K562 (cell line): Measurements from ENCODE around the gene STX12. TPM values are rescaled to one million over a fixed set of nuclear protein-coding genes. Genes with fewer than 3 reads are reported as not detected.

Source experiments
- ATAC-seq: fragments of 200-7000 bp; cut with Tn5 transposase; 3 replicates; pipeline ENCODE4 v1.9.1; 2020; ENCODE audit warnings: moderate library complexity
- BruUV-seq: library from RNA; stranded (reverse); fragments of 400-500 nt; replicated peaks from 2 replicates; lab custom pipeline; 2021; lab: Mats Ljungman, UMichigan
- CTCF ChIA-PET: fragments of 300-600 bp; formaldehyde crosslinking; extraction: SDS; loops from one replicate; lab custom pipeline; 2021; ENCODE audit warnings: low intra/inter-chr PET ratio; lab: Yijun Ruan, JAX
- POLR2A ChIA-PET: fragments of 300-600, 350-650 bp; sonication (Branson Sonifier 250); formaldehyde crosslinking; extraction: SDS; loops from one replicate; lab custom pipeline; 2021; ENCODE audit warnings: antibody characterized with exemption, inconsistent platforms; lab: Yijun Ruan, JAX
- DNase-seq, 4 experiments: peaks; one replicate each; pipeline versions ENCODE4 v3.0.0 to v3.0.0-alpha.2; 2011 to 2018; ENCODE audit warnings: low spot score in 3 of 4, mixed read lengths in 3 of 4; ENCODE audit errors: extremely low read depth in 1 of 4
- FAIRE-seq: peaks from 2 replicates; lab custom pipeline; 2011; peaks lifted over from hg19 to GRCh38; lab: Jason Lieb, UNC
- H2AFZ ChIP-seq: 2 replicates; pipeline ENCODE4 v1.6.0; 2011; ENCODE audit warnings: low read depth, low read length, control low read depth, inconsistent platforms
- H3K27ac ChIP-seq: fragments of 200-600 bp; 3 replicates; pipeline ENCODE4 v1.8.0; 2011; ENCODE audit warnings: low read depth, mild to moderate bottlenecking, control low read depth, inconsistent platforms, low read length, moderate library complexity, mixed read lengths; ENCODE audit errors: extremely low read depth
- H3K27me3 ChIP-seq, 2 experiments: fragments of 300-600 bp in 1 of 2; 2 replicates in 1 of 2; 3 replicates in 1 of 2; pipeline versions ENCODE4 v1.6.0 to v1.8.0; 2011; ENCODE audit warnings: inconsistent platforms in 2 of 2, low read length in 2 of 2, mild to moderate bottlenecking in 1 of 2, mixed read lengths in 1 of 2, moderate library complexity in 1 of 2; ENCODE audit not compliant: control insufficient read depth in 2 of 2, insufficient read depth in 2 of 2
- H3K36me3 ChIP-seq: fragments of 300-600 bp; 3 replicates; pipeline ENCODE4 v1.8.0; 2011; ENCODE audit warnings: mild to moderate bottlenecking, low read length, inconsistent platforms; ENCODE audit not compliant: control insufficient read depth, insufficient read depth
- H3K4me1 ChIP-seq, 2 experiments: fragments of 200-600 bp in 1 of 2; replicated peaks in 1 of 2; 2 replicates in 1 of 2; 3 replicates in 1 of 2; pipeline versions ENCODE4 v1.5.1 to v1.8.0; 2011; ENCODE audit warnings: inconsistent platforms in 2 of 2, low read length in 2 of 2, mild to moderate bottlenecking in 1 of 2, mixed read lengths in 1 of 2, moderate library complexity in 1 of 2; ENCODE audit not compliant: control insufficient read depth in 2 of 2, insufficient read depth in 2 of 2
- H3K4me2 ChIP-seq: 2 replicates; pipeline ENCODE4 v1.6.1; 2011; ENCODE audit warnings: low read length, control low read depth, inconsistent platforms, mixed read lengths; ENCODE audit not compliant: insufficient read depth
- H3K4me3 ChIP-seq: fragments of 200-600 bp; sonication (generic), shearing (Covaris generic); 2 replicates; pipeline ENCODE4 v1.5.1; 2016; ENCODE audit warnings: control low read depth, inconsistent platforms
- H3K79me2 ChIP-seq: fragments of 200-600 bp; 3 replicates; pipeline ENCODE4 v1.8.0; 2011; ENCODE audit warnings: low read length, inconsistent platforms; ENCODE audit not compliant: control insufficient read depth, insufficient read depth
- H3K9ac ChIP-seq, 2 experiments: 2 replicates each; pipeline versions ENCODE4 v1.6.0 to v1.6.1; 2011; ENCODE audit warnings: low read depth in 2 of 2, low read length in 2 of 2, control low read depth in 1 of 2, inconsistent platforms in 1 of 2, mild to moderate bottlenecking in 1 of 2, mixed read lengths in 1 of 2; ENCODE audit not compliant: insufficient read depth in 1 of 2
- H3K9me1 ChIP-seq: one replicate; pipeline ENCODE4 v1.6.0; 2011; ENCODE audit warnings: inconsistent platforms, mild to moderate bottlenecking, low read length, moderate library complexity; ENCODE audit not compliant: control insufficient read depth, insufficient read depth
- H3K9me3 ChIP-seq: replicated peaks from 2 replicates; pipeline ENCODE4 v1.5.1; 2011; ENCODE audit warnings: low read depth, low read length, inconsistent platforms; ENCODE audit not compliant: control insufficient read depth, insufficient read depth
- H4K20me1 ChIP-seq: replicated peaks from 2 replicates; pipeline ENCODE4 v1.6.1; 2011; ENCODE audit warnings: low read length, inconsistent platforms, mixed read lengths; ENCODE audit not compliant: control insufficient read depth, insufficient read depth
- ADNP ChIP-seq: fragments of 200-800 bp; sonication (Bioruptor generic); IDR thresholded peaks from 2 replicates; pipeline ENCODE4 v1.6.1; 2016; ENCODE audit warnings: missing genetic modification characterization, missing compliant biosample characterization
- CBX1 ChIP-seq: sonication (generic); IDR thresholded peaks from 2 replicates; pipeline ENCODE4 v1.6.1; 2016; ENCODE audit warnings: antibody characterized with exemption, low read depth, mild to moderate bottlenecking
- PHF20 ChIP-seq: fragments of 450-650 bp; IDR thresholded peaks from 2 replicates; pipeline ENCODE4 v1.6.1; 2018; ENCODE audit not compliant: partially characterized antibody
- PKNOX1 ChIP-seq: fragments of 450-650 bp; IDR thresholded peaks from 2 replicates; pipeline ENCODE4 v1.6.1; 2016
- RBM22 ChIP-seq: fragments of 200-400 bp; formaldehyde crosslinking; IDR thresholded peaks from 2 replicates; pipeline ENCODE4 v1.6.1; 2018; ENCODE audit warnings: low read length, low read depth; ENCODE audit not compliant: poor library complexity, severe bottlenecking
- SLC30A9 ChIP-seq: fragments of 250-450 bp; sonication (Bioruptor Pico); IDR thresholded peaks from 2 replicates; pipeline ENCODE4 v1.8.0; 2022; ENCODE audit warnings: mild to moderate bottlenecking, moderate library complexity
- SP2 ChIP-seq: IDR thresholded peaks from 2 replicates; pipeline ENCODE4 v1.6.1; 2011; ENCODE audit warnings: mild to moderate bottlenecking, low read depth, low read length, moderate library complexity; ENCODE audit not compliant: poor library complexity, severe bottlenecking; ENCODE audit errors: extremely low read depth
- ZBTB8A ChIP-seq: fragments of 450-650 bp; IDR thresholded peaks from 2 replicates; pipeline ENCODE4 v1.6.1; 2018; ENCODE audit warnings: mild to moderate bottlenecking, moderate library complexity; ENCODE audit not compliant: partially characterized antibody
- ZNF24 ChIP-seq: fragments of 450-650 bp; IDR thresholded peaks from 2 replicates; pipeline ENCODE4 v1.6.1; 2016
- WGBS: fragments of 100-300 bp; shearing (Covaris generic); methylation state at CpG from one replicate; pipeline ENCODE4 v1.1.6; 2016; ENCODE audit warnings: low coverage, mixed read lengths; ENCODE audit not compliant: insufficient coverage; ENCODE audit errors: missing lambda C conversion rate; 5-methylcytosine and 5-hydroxymethylcytosine counted together
- in situ Hi-C: fragments of 300-500 bp; cut with MboI; formaldehyde crosslinking; loops from 4 replicates; pipeline ENCODE4 v1.15.0; 2018; ENCODE audit warnings: inconsistent platforms, mixed read lengths
- intact Hi-C: fragments of 100-400 bp; cut with micrococcal nuclease; formaldehyde crosslinking; loops from 2 replicates; pipeline ENCODE4 v1.14.2; 2022
- polyA plus RNA-seq, 8 experiments: library from polyadenylated mRNA; depleted of rRNA in 4 of 8; stranded (reverse) in 5 of 8; unstranded in 3 of 8; fragments of >200 nt; fragmentation: Nextera tagmentation in 2 of 8; fragmentation: Illumina TruSeq in 1 of 8; extraction: Ambion mirVana in 2 of 8; extraction: Trizol in 1 of 8; gene quantifications; 2 replicates each; pipeline versions ENCODE4 v1.2.1 to v1.2.3, GENCODE V29; 2011 to 2014; ENCODE audit warnings: inconsistent platforms in 1 of 8, missing spikeins in 1 of 8
- total RNA-seq, 7 experiments: library from RNA; depleted of rRNA in 6 of 7; stranded (reverse); fragments of >200 nt in 6 of 7; fragmentation: Illumina TruSeq in 2 of 7; extraction: Trizol in 2 of 7; gene quantifications; 2 replicates each; pipeline versions ENCODE4 v1.2.1 to v1.2.3, GENCODE V29; 2011 to 2021; ENCODE audit warnings: low replicate concordance in 1 of 7
- TF ChIP-seq, protein P1 (sequence below): fragments of 250-450 bp; sonication (Bioruptor Pico); IDR thresholded peaks from 2 replicates; pipeline ENCODE4 v1.5.0; 2020; ENCODE audit warnings: mild to moderate bottlenecking, borderline replicate concordance

The STX12 gene
- total and polyA plus RNA-seq, 9 of the 15 experiments (the other 6 are each of a cell fraction or from before 2014, with no cell fraction given) = 16.9 to 31.3 (median 25.7) TPM

DNA sequence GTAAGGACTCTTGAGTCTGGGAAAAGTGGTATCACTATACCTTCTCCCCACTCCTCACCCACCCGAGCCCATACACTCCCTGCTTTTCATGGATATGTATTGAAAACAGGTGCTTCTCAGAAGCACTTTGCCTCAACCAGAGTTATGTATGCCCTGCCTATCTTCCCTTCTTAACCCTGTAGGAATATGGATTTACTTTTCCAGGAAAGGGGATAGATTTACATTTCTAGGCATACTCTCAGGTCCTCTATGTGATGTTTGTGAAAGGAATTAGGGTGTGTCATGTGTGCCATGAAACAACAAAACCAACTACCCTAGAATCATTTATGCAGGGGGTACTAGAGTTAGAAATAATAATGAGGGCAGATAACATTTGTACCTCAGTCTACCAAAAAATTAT is 11.0 kb upstream of the STX12 start:
- H3K4me1 ChIP-seq = no peaks in the 10 kb centered on the region; a peak in 2 of 5 replicates
- no TSS peak for BruUV-seq
- no peaks in the 10 kb centered on the region for H3K27me3 ChIP-seq
- H3K36me3 ChIP-seq = peaks cover 8% of the 10 kb centered on the region; the same call in 1 of the 3 replicates
- ChIA-PET CTCF (no interaction called here), POLR2A (no interaction called here)
- H3K4me2 ChIP-seq = no peak overlapping the region
- no peaks in the 10 kb centered on the region for H3K9me1 ChIP-seq
- H3K27ac ChIP-seq = no peak overlapping the region
- FAIRE-seq (no peak), DNase-seq (no peak), ATAC-seq (no peak)
- no peak overlapping the region for H3K9ac ChIP-seq
- no peaks in the 10 kb centered on the region for H4K20me1 ChIP-seq
- H3K9me3 ChIP-seq = no peaks in the 10 kb centered on the region
- in situ Hi-C loops (no loop called here), intact Hi-C loops (loop anchor here (5.0 kb wide), 1 partner anchor 215 kb away; no protein-coding TSS in a partner anchor)
- no peak overlapping the region for H3K4me3 ChIP-seq
- H2AFZ ChIP-seq = no peak overlapping the region
- 88% methylated on average over 1 of the region's 1 CpG for WGBS
- H3K79me2 ChIP-seq = no peaks in the 10 kb centered on the region
- TF ChIP-seq ADNP (tag) = no peak
- TF ChIP-seq ZNF24 = no peak
- no peak for TF ChIP-seq SP2
- TF ChIP-seq PHF20 = no peak
- no peak for TF ChIP-seq CBX1
- TF ChIP-seq, protein P1, sequence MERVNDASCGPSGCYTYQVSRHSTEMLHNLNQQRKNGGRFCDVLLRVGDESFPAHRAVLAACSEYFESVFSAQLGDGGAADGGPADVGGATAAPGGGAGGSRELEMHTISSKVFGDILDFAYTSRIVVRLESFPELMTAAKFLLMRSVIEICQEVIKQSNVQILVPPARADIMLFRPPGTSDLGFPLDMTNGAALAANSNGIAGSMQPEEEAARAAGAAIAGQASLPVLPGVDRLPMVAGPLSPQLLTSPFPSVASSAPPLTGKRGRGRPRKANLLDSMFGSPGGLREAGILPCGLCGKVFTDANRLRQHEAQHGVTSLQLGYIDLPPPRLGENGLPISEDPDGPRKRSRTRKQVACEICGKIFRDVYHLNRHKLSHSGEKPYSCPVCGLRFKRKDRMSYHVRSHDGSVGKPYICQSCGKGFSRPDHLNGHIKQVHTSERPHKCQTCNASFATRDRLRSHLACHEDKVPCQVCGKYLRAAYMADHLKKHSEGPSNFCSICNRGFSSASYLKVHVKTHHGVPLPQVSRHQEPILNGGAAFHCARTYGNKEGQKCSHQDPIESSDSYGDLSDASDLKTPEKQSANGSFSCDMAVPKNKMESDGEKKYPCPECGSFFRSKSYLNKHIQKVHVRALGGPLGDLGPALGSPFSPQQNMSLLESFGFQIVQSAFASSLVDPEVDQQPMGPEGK (CRISPR knock-in tag) = no peak
- no peak for TF ChIP-seq PKNOX1
- TF ChIP-seq ZBTB8A = no peak
- TF ChIP-seq RBM22 = no peak
- no peak for TF ChIP-seq SLC30A9 (CRISPR knock-in tag)
